DMS 273 (cell line): Measurements from ENCODE around the gene JARID2.
A peak's percentile ranks its signal among the peaks of the same experiment; 100 is the strongest.

ENCODE experiments used
- DNase-seq: peaks from one replicate; lab custom pipeline; 2025; ENCODE audit not compliant: unreplicated experiment; lab: John Stamatoyannopoulos, UW

Gene JARID2

GRCh38 chr6:15330174-15330944, 84.5 kb downstream of the JARID2 start:
- DNase-seq: no peak

GRCh38 chr6:15331143-15331542, 85.3 kb downstream of the JARID2 start:
- DNase-seq: no peak

GRCh38 chr6:15331629-15332251, 85.9 kb downstream of the JARID2 start:
- DNase-seq: peak; percentile 57

GRCh38 chr6:15332446-15332845, 86.6 kb downstream of the JARID2 start:
- DNase-seq: peak; percentile 77

- no peak for DNase-seq
Measured at GRCh38 chr6:15335385-15335784, 89.5 kb downstream of the JARID2 start.

- DNase-seq: no peak
Measured at GRCh38 chr6:15335916-15336315, 90.0 kb downstream of the JARID2 start.

GRCh38 chr6:15336900-15337560, 91.2 kb downstream of the JARID2 start:
- DNase-seq: peak; percentile 61

GRCh38 chr6:15337582-15337981, 91.7 kb downstream of the JARID2 start:
- peak; percentile 39 for DNase-seq

- DNase-seq: peak; percentile 68
Measured at GRCh38 chr6:15338476-15338875, 92.6 kb downstream of the JARID2 start.

GRCh38 chr6:15339081-15339480, 93.2 kb downstream of the JARID2 start:
- no peak for DNase-seq

- DNase-seq: no peak
Measured at GRCh38 chr6:15340105-15340601, 94.3 kb downstream of the JARID2 start.

GRCh38 chr6:15340775-15341174, 94.9 kb downstream of the JARID2 start:
- DNase-seq: no peak

- DNase-seq: peak; percentile 30
Measured at GRCh38 chr6:15341311-15342001, 95.6 kb downstream of the JARID2 start.

- DNase-seq: no peak
Measured at GRCh38 chr6:15342114-15342513, 96.2 kb downstream of the JARID2 start.

GRCh38 chr6:15343490-15344191, 97.8 kb downstream of the JARID2 start:
- DNase-seq: peak; percentile 23

GRCh38 chr6:15344192-15344519, 98.3 kb downstream of the JARID2 start:
- DNase-seq: no peak

GRCh38 chr6:15344831-15345230, 99.0 kb downstream of the JARID2 start:
- DNase-seq: no peak

- DNase-seq: no peak
Measured at GRCh38 chr6:15346315-15346714, 100.4 kb downstream of the JARID2 start.

- DNase-seq: no peak
Measured at GRCh38 chr6:15348528-15348927, 102.7 kb downstream of the JARID2 start.

GRCh38 chr6:15349379-15349778, 103.5 kb downstream of the JARID2 start:
- DNase-seq: no peak
